H1 (cell line): Measurements from ENCODE around the gene ID1. TPM values are rescaled to one million over a fixed set of nuclear protein-coding genes. Genes with fewer than 3 reads are reported as not detected.

Experiments used
- CTCF ChIA-PET: fragments of 300-600 bp; sonication (Branson Sonifier 250); formaldehyde crosslinking; loops from one replicate; lab custom pipeline; 2021; ENCODE audit not compliant: partially characterized antibody; lab: Charles Lee
- POLR2A ChIA-PET: fragments of 300-600 bp; sonication (Branson Sonifier 250); formaldehyde crosslinking; loops from one replicate; lab custom pipeline; 2021; ENCODE audit warnings: inconsistent platforms; ENCODE audit not compliant: partially characterized antibody; lab: Charles Lee
- DNase-seq, 2 experiments: peaks; one replicate each; pipeline versions ENCODE4 v3.0.0 to v3.0.0-alpha.2; 2010 to 2022; ENCODE audit warnings: low spot score in 2 of 2, low read depth in 1 of 2, mixed read lengths in 1 of 2
- FAIRE-seq: peaks from 2 replicates; lab custom pipeline; 2011; peaks lifted over from hg19 to GRCh38; lab: Jason Lieb, UNC
- H2AFZ ChIP-seq: 2 replicates; pipeline ENCODE4 v1.8.1; 2012; ENCODE audit warnings: low read length, inconsistent platforms
- H2AK5ac ChIP-seq: 2 replicates; pipeline ENCODE4 v1.6.1; 2013; ENCODE audit warnings: low read depth, low read length
- H2BK120ac ChIP-seq: replicated peaks from 2 replicates; pipeline ENCODE3; 2013; ENCODE audit warnings: low read depth, low read length, inconsistent platforms
- H2BK12ac ChIP-seq: 2 replicates; pipeline ENCODE4 v1.6.1; 2013; ENCODE audit warnings: low read depth, low read length
- H2BK15ac ChIP-seq: 2 replicates; pipeline ENCODE4 v1.6.1; 2013; ENCODE audit warnings: low read length
- H2BK20ac ChIP-seq: 2 replicates; pipeline ENCODE4 v1.6.1; 2013; ENCODE audit warnings: low read length
- H2BK5ac ChIP-seq: 2 replicates; pipeline ENCODE4 v1.6.1; 2013; ENCODE audit warnings: low read depth, low read length
- H3K14ac ChIP-seq: 2 replicates; pipeline ENCODE4 v1.6.1; 2013; ENCODE audit warnings: inconsistent platforms; ENCODE audit not compliant: insufficient read length
- H3K18ac ChIP-seq: 2 replicates; pipeline ENCODE4 v1.6.1; 2013; ENCODE audit warnings: low read length; ENCODE audit errors: extremely low read depth
- H3K23ac ChIP-seq: 2 replicates; pipeline ENCODE4 v1.6.1; 2013; ENCODE audit warnings: inconsistent platforms; ENCODE audit not compliant: insufficient read length
- H3K23me2 ChIP-seq: 2 replicates; pipeline ENCODE4 v1.6.1; 2013; ENCODE audit warnings: low read depth, low read length
- H3K27ac ChIP-seq: 2 replicates; pipeline ENCODE4 v1.6.1; 2011; ENCODE audit warnings: low read depth, low read length, inconsistent platforms
- H3K27me3 ChIP-seq, 4 experiments: replicated peaks in 1 of 4; 1 replicate in 1 of 4; 2 replicates in 3 of 4; pipeline versions ENCODE4 v1.6.1 to v1.8.1; 2011 to 2013; ENCODE audit warnings: low read length in 3 of 4, mild to moderate bottlenecking in 3 of 4, inconsistent platforms in 2 of 4, mixed read lengths in 2 of 4, moderate library complexity in 1 of 4; ENCODE audit not compliant: control insufficient read depth in 3 of 4, insufficient read depth in 3 of 4; ENCODE audit errors: extremely low read depth in 1 of 4
- H3K36me3 ChIP-seq, 4 experiments: 2 replicates each; pipeline versions ENCODE4 v1.6.1 to v1.8.1; 2011 to 2013; ENCODE audit warnings: mild to moderate bottlenecking in 4 of 4, low read length in 3 of 4, moderate library complexity in 2 of 4, control low read depth in 1 of 4, inconsistent platforms in 1 of 4; ENCODE audit not compliant: insufficient read depth in 4 of 4, control insufficient read depth in 2 of 4
- H3K4ac ChIP-seq: replicated peaks from 2 replicates; pipeline ENCODE3; 2013; ENCODE audit warnings: low read length, low read depth, mixed read lengths, inconsistent platforms; ENCODE audit not compliant: insufficient read length
- H3K4me1 ChIP-seq, 4 experiments: replicated peaks in 1 of 4; 1 replicate in 1 of 4; 2 replicates in 3 of 4; pipeline versions ENCODE4 v1.6.1 to v1.8.1; 2011 to 2013; ENCODE audit warnings: low read length in 3 of 4, inconsistent platforms in 2 of 4, mixed read lengths in 1 of 4; ENCODE audit not compliant: insufficient read depth in 4 of 4, control insufficient read depth in 3 of 4
- H3K4me2 ChIP-seq, 2 experiments: 2 replicates each; pipeline versions ENCODE4 v1.6.1 to v1.8.1; 2011 to 2013; ENCODE audit warnings: low read depth in 2 of 2, low read length in 2 of 2, control low read depth in 1 of 2, inconsistent platforms in 1 of 2, mild to moderate bottlenecking in 1 of 2; ENCODE audit not compliant: insufficient read depth in 1 of 2
- H3K4me3 ChIP-seq, 4 experiments: fragments of 200-600, 300-600 bp in 1 of 4; sonication (generic), shearing (Covaris generic), sonication (Bioruptor Twin) in 1 of 4; 2 replicates each; pipeline versions ENCODE4 v1.5.1 to v1.8.1; 2011 to 2016; ENCODE audit warnings: low read length in 4 of 4, low read depth in 3 of 4, control low read depth in 2 of 4, inconsistent platforms in 2 of 4, mild to moderate bottlenecking in 2 of 4, mixed read lengths in 1 of 4, moderate library complexity in 1 of 4; ENCODE audit not compliant: insufficient read depth in 2 of 4; ENCODE audit errors: extremely low read depth in 1 of 4
- H3K56ac ChIP-seq: replicated peaks from 2 replicates; pipeline ENCODE3; 2013; ENCODE audit warnings: low read depth, mild to moderate bottlenecking, mixed read lengths, low read length, inconsistent platforms; ENCODE audit not compliant: insufficient read length
- H3K79me1 ChIP-seq: 2 replicates; pipeline ENCODE4 v1.6.1; 2013; ENCODE audit warnings: low read depth, low read length, control low read depth
- H3K79me2 ChIP-seq, 2 experiments: 2 replicates each; pipeline versions ENCODE4 v1.6.1 to v1.8.1; 2012 to 2013; ENCODE audit warnings: low read length in 2 of 2, mild to moderate bottlenecking in 2 of 2, inconsistent platforms in 1 of 2; ENCODE audit not compliant: insufficient read depth in 2 of 2, control insufficient read depth in 1 of 2
- H3K9ac ChIP-seq, 4 experiments: replicated peaks in 1 of 4; 1 replicate in 1 of 4; 2 replicates in 3 of 4; pipeline versions ENCODE4 v1.6.1 to v1.8.1; 2011 to 2013; ENCODE audit warnings: low read depth in 3 of 4, low read length in 3 of 4, control low read depth in 2 of 4, mild to moderate bottlenecking in 2 of 4, moderate library complexity in 2 of 4, inconsistent platforms in 1 of 4; ENCODE audit errors: extremely low read depth in 1 of 4
- H3K9me3 ChIP-seq, 2 experiments: 2 replicates each; pipeline versions ENCODE4 v1.6.1 to v1.8.1; 2012 to 2013; ENCODE audit warnings: mild to moderate bottlenecking in 2 of 2, moderate library complexity in 2 of 2, control low read depth in 1 of 2, inconsistent platforms in 1 of 2, low read depth in 1 of 2, low read length in 1 of 2, mixed read lengths in 1 of 2; ENCODE audit not compliant: insufficient read depth in 2 of 2
- H4K20me1 ChIP-seq, 2 experiments: replicated peaks in 1 of 2; 2 replicates each; pipeline versions ENCODE3 to v1.8.1; 2011 to 2013; ENCODE audit warnings: inconsistent platforms in 2 of 2, low read length in 2 of 2, mild to moderate bottlenecking in 1 of 2; ENCODE audit not compliant: insufficient read depth in 2 of 2, control insufficient read depth in 1 of 2
- H4K5ac ChIP-seq: 2 replicates; pipeline ENCODE4 v1.6.1; 2013; ENCODE audit warnings: low read length, low read depth, mixed read lengths, inconsistent platforms; ENCODE audit not compliant: insufficient read length
- H4K8ac ChIP-seq: 2 replicates; pipeline ENCODE4 v1.8.0; 2013; ENCODE audit warnings: mild to moderate bottlenecking, moderate library complexity, low read length, inconsistent platforms; ENCODE audit not compliant: insufficient read depth; ENCODE audit errors: extremely low read depth
- H4K91ac ChIP-seq: replicated peaks from 2 replicates; pipeline ENCODE3; 2013; ENCODE audit warnings: low read length, mixed read lengths, inconsistent platforms; ENCODE audit not compliant: insufficient read length
- BACH1 ChIP-seq: IDR thresholded peaks from 2 replicates; pipeline ENCODE4 v1.6.1; 2012; ENCODE audit warnings: low read length, improper control_type of control experiment
- EP300 ChIP-seq, 2 experiments: IDR thresholded peaks; 1 replicate in 1 of 2; 2 replicates in 1 of 2; pipeline ENCODE4 v1.6.1; 2011 to 2012; ENCODE audit warnings: low read depth in 2 of 2, low read length in 2 of 2, mild to moderate bottlenecking in 2 of 2, borderline replicate concordance in 1 of 2, inconsistent platforms in 1 of 2, moderate library complexity in 1 of 2
- HDAC2 ChIP-seq, 2 experiments: fragments of 300-600 bp in 1 of 2; sonication (generic) in 1 of 2; IDR thresholded peaks; 2 replicates each; pipeline ENCODE4 v1.6.1; 2011 to 2012; ENCODE audit warnings: low read depth in 2 of 2, low read length in 2 of 2, mild to moderate bottlenecking in 2 of 2, moderate library complexity in 2 of 2, borderline replicate concordance in 1 of 2, inconsistent platforms in 1 of 2
- KDM5A ChIP-seq: fragments of 200-600 bp; IDR thresholded peaks from 2 replicates; pipeline ENCODE4 v1.7.1; 2012; ENCODE audit warnings: mild to moderate bottlenecking, low read length, inconsistent platforms, mixed read lengths
- MAFK ChIP-seq: IDR thresholded peaks from 2 replicates; pipeline ENCODE4 v1.6.1; 2012; ENCODE audit warnings: low read depth, mild to moderate bottlenecking, improper control_type of control experiment, low read length
- POLR2AphosphoS5 ChIP-seq: IDR thresholded peaks from 2 replicates; pipeline ENCODE4 v1.6.1; 2011; ENCODE audit warnings: low read depth, low read length
- RXRA ChIP-seq: IDR thresholded peaks from 2 replicates; pipeline ENCODE4 v1.6.1; 2011; ENCODE audit warnings: low read depth, mild to moderate bottlenecking, low read length, moderate library complexity; ENCODE audit not compliant: insufficient read depth
- SAP30 ChIP-seq: fragments of 300-600 bp; sonication (generic); IDR thresholded peaks from 2 replicates; pipeline ENCODE4 v1.7.1; 2012; ENCODE audit warnings: low read length, moderate library complexity, mild to moderate bottlenecking, inconsistent platforms; ENCODE audit not compliant: insufficient read depth, insufficient replicate concordance
- SRF ChIP-seq: IDR thresholded peaks from 2 replicates; pipeline ENCODE4 v1.6.1; 2011; ENCODE audit warnings: mild to moderate bottlenecking, low read depth, low read length, moderate library complexity
- YY1 ChIP-seq: IDR thresholded peaks from 2 replicates; pipeline ENCODE4 v1.6.1; 2011; ENCODE audit warnings: low read depth, mild to moderate bottlenecking, low read length
- WGBS, 2 experiments: shearing (Covaris generic) in 1 of 2; methylation state at CpG; one replicate each; pipeline versions ENCODE4 v1.1.6 to v1.1.7; 2013 to 2015; ENCODE audit warnings: low lambda C conversion rate in 2 of 2, mixed read lengths in 2 of 2, inconsistent platforms in 1 of 2, low coverage in 1 of 2, missing lambda C conversion rate in 1 of 2; ENCODE audit not compliant: insufficient replicate concordance in 2 of 2, insufficient coverage in 1 of 2, insufficient read length in 1 of 2; ENCODE audit errors: extremely low coverage in 1 of 2, missing lambda C conversion rate in 1 of 2; 5-methylcytosine and 5-hydroxymethylcytosine counted together
- polyA plus RNA-seq, 7 experiments: library from polyadenylated mRNA; depleted of rRNA in 3 of 7; stranded (reverse) in 5 of 7; unstranded in 2 of 7; fragments of >200 nt in 5 of 7; fragments of 200-250 nt in 2 of 7; gene quantifications; 1 replicate in 5 of 7; 2 replicates in 1 of 7; 4 replicates in 1 of 7; pipeline versions ENCODE4 v1.2.1 to v1.2.3, GENCODE V29; 2011 to 2013; ENCODE audit warnings: missing spikeins in 2 of 7, mixed read lengths in 2 of 7
- total RNA-seq: library from RNA; stranded (reverse); fragmentation: NEBNext Ultra II Directional; extraction: Animal tissue kit (Norgen Biotek cat#: 25700); gene quantifications from 2 replicates; pipeline ENCODE4 v1.2.1, GENCODE V29; 2021

The ID1 gene
- total and polyA plus RNA-seq, 2 of the 8 experiments (the other 6 are each of a cell fraction or from before 2014, with no cell fraction given), result 120 to 357 TPM

DNA sequence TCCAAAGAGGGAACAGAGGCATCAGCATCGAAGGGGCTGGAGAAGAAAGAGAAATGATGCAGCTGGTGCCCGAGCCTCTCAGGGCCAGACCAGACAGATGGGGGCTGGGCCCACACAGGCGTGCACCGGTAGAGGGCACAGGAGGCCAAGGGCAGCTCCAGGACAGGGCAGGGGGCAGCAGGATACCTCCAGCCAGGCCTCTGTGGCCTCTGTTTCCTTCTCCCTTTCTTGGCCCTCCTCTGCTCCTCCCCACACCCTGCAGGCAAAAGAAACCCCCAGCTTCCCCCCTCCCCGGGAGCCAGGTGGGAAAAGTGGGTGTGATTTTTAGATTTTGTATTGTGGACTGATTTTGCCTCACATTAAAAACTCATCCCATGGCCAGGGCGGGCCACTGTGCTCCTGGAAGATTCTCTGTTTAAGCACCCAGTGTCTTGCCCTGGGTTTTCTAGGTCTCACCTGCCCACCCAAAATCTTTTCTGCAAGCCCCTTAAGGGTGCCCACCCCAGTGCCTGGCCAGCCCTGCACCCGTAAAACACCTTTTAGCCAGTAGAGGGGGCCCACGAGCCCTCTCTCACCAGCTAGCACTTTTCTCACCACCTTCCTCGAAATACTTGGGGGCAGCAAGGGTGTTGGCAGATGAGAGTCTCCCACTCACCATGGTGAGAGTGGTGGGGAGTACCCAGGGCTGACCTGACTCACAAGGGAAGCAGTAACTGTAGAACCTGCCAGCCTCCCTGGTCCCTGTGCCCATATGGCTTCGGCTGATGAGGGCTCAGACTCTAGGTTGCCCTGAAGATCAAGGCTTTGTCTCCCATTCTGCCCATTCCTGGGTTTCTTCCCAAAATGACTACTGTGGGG lies 35.7 kb upstream of the ID1 start:
- Histone ChIP-seq H3K56ac (no peak overlapping the region), H3K79me2 (0 out of 4 replicates have a peak, but pooled peaks cover 0 to 3% of the 10 kb centered on the region in 2 experiments), H3K36me3 (peaks cover 3 to 19% (median 7%) of the 10 kb centered on the region in 4 experiments; a peak in 6 of 8 replicates), H2BK15ac (peak overlapping the region; percentile 90; the same call in 1 of the 2 replicates), H2AK5ac (0 out of 2 replicates have a peak overlapping the region, but pooled peaks have one; percentile 29), H4K5ac (no peak overlapping the region), H3K18ac (no peak overlapping the region; the same call in 1 of the 2 replicates), H3K23me2 (peaks cover 3% of the 10 kb centered on the region; the same call in 1 of the 2 replicates), H3K9ac (no peak overlapping the region), H3K4me3 (no peak overlapping the region), H4K91ac (no peak overlapping the region), H3K14ac (no peak overlapping the region), H3K9me3 (no peaks in the 10 kb centered on the region), H3K27me3 (no peaks in the 10 kb centered on the region), H3K27ac (no peak overlapping the region), H2BK12ac (peak overlapping the region; percentile 94), H4K8ac (no peak overlapping the region), H4K20me1 (peaks cover 0 to 1% of the 10 kb centered on the region in 2 experiments), H3K4me1 (peaks cover 17 to 41% (median 29%) of the 10 kb centered on the region in 4 experiments), H2AFZ (no peak overlapping the region), H2BK120ac (no peak overlapping the region), H2BK5ac (peak overlapping the region; percentile 82), H3K4ac (no peak overlapping the region), H3K4me2 (no peak overlapping the region), H3K79me1 (no peaks in the 10 kb centered on the region), H2BK20ac (no peak overlapping the region), H3K23ac (no peak overlapping the region)
- POLR2A ChIA-PET, result interaction anchor here (0.6 to 24.3 kb wide), 9 partner anchors 9 to 154 kb away, joined by 3 to 1033 read pairs (median 5); partner anchors contain the start of gene ID1
- 61% methylated on average over 10 of the region's 10 CpGs; no CpG with 5 or more reads in 1 of the 2 experiments for WGBS, 2 experiments
- DNase-seq, result peak in 1 of 2 experiments; percentile 93
- no peak for FAIRE-seq
- CTCF ChIA-PET, result interaction anchor here (0.6 to 30.5 kb wide), 19 partner anchors 9 to 276 kb away, joined by 3 to 1559 read pairs (median 6); partner anchors contain the start of genes BCL2L1, FOXS1 and ID1
- 0 out of 2 replicates have a peak, but pooled peaks have one; percentile 23 for TF ChIP-seq BACH1
- 0 out of 4 replicates have a peak, but pooled peaks of 1 of the 2 experiments have one; percentile 40 for TF ChIP-seq HDAC2 (IDR thresholded peaks at IDR 0.05; ENCODE audit: borderline replicate concordance in 1 of 2, low read depth in 2 of 2, low read length in 2 of 2)
- TF ChIP-seq MAFK, result no peak
- TF ChIP-seq EP300 (IDR thresholded peaks at IDR 0.05; ENCODE audit: borderline replicate concordance in 1 of 2, low read depth in 2 of 2, low read length in 2 of 2), result 0 out of 3 replicates have a peak, but pooled peaks of 1 of the 2 experiments have one; percentile 24
- no peak for TF ChIP-seq RXRA
- no peak for TF ChIP-seq SAP30
- 0 out of 2 replicates have a peak, but pooled peaks have one; percentile 30 for TF ChIP-seq YY1
- TF ChIP-seq KDM5A, result no peak
- TF ChIP-seq SRF, result no peak
- peak; percentile 32; the same call in 1 of the 2 replicates for TF ChIP-seq POLR2AphosphoS5
